T-helper 17 cell (primary cell): ENCODE measurements around the gene EPHA1. TPM values are rescaled to one million over a fixed set of nuclear protein-coding genes. Genes with fewer than 3 reads are reported as not detected.

Source experiments
- ATAC-seq: fragments of 150-1000 bp; cut with Tn5 transposase; 2 replicates; pipeline ENCODE4 v1.10.0; 2021; ENCODE audit warnings: mild to moderate bottlenecking, moderate library complexity
- DNase-seq, 3 donors: peaks; one replicate each; pipeline versions ENCODE4 v3.0.0 to v3.0.0-alpha.2; 2020 to 2021
- H3K9me3 ChIP-seq: one replicate; pipeline ENCODE4 v1.7.0; 2013; ENCODE audit warnings: low read length, mild to moderate bottlenecking; ENCODE audit not compliant: control insufficient read depth, poor library complexity, severe bottlenecking
- H3K27ac Mint-ChIP-seq: one replicate; pipeline ENCODE4 v1.8.0; 2022; ENCODE audit warnings: mild to moderate bottlenecking, moderate library complexity, mixed read lengths
- H3K27me3 Mint-ChIP-seq: one replicate; pipeline ENCODE4 v1.8.0; 2022; ENCODE audit warnings: mixed read lengths
- H3K36me3 Mint-ChIP-seq: one replicate; pipeline ENCODE4 v1.8.0; 2022; ENCODE audit warnings: low read depth, mixed read lengths
- H3K4me1 Mint-ChIP-seq: one replicate; pipeline ENCODE4 v1.8.0; 2022; ENCODE audit warnings: mild to moderate bottlenecking, mixed read lengths
- H3K4me3 Mint-ChIP-seq: one replicate; pipeline ENCODE4 v1.8.0; 2022; ENCODE audit warnings: mild to moderate bottlenecking, moderate library complexity, mixed read lengths
- total RNA-seq, 4 donors: library from RNA in 2 of 4; stranded (reverse) in 2 of 4; gene quantifications; one replicate each; pipeline ENCODE4 v1.2.3 and lab custom pipeline; 2022 to 2026

EPHA1 gene
- total RNA-seq, 2 donors from 2014 or later = 9.4 to 19.7 TPM

DNA sequence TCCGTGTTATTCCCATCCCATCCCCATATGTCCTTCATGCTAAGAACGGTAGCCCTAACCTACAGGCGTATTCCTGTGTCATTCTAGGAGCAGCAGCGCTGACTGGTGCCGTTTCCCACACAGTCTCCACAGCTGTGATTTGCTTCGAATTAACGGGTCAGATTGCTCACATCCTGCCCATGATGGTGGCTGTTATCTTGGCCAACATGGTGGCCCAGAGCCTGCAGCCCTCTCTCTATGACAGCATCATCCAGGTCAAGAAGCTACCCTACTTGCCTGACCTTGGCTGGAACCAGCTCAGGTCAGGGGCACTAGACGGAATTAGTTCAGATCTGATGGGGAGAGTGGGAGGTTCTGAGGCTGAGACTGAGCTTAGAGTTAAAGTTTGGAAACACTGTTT lies 66.8 kb downstream of the EPHA1 start:
- Mint-ChIP-seq H3K4me1 (peaks cover 9% of the 10 kb centered on the region), H3K27me3 (peaks cover 25% of the 10 kb centered on the region), H3K4me3 (no peak overlapping the region), H3K36me3 (peaks cover 4% of the 10 kb centered on the region), H3K27ac (no peak overlapping the region)
- ATAC-seq = no peak
- DNase-seq = no peak
- no peaks in the 10 kb centered on the region for H3K9me3 ChIP-seq

Other genes starting within 250 kb of the EPHA1 start
- gene TAS2R39, start 225.4 kb downstream of the EPHA1 start, total RNA-seq = not detected
- gene TAS2R40, start 186.8 kb downstream of the EPHA1 start, total RNA-seq = not detected
- 100 to 1,000 TPM; 428 to 433 TPM for gene GSTK1, start 145.4 kb downstream of the EPHA1 start, total RNA-seq
- under 1 TPM; 0.77 to 0.86 TPM for gene TMEM139, start 123.9 kb downstream of the EPHA1 start, total RNA-seq
- gene CASP2, start 120.5 kb downstream of the EPHA1 start, total RNA-seq = 10 to 100 TPM; 49.3 to 52.5 TPM
- not detected for gene CLCN1, start 92.7 kb downstream of the EPHA1 start, total RNA-seq
- under 1 TPM; 0.23 to 0.42 TPM for gene FAM131B, start 46.1 kb downstream of the EPHA1 start, total RNA-seq
- 100 to 1,000 TPM; 151 to 165 TPM for gene ZYX, start 27.5 kb downstream of the EPHA1 start, total RNA-seq
- under 1 TPM; 0.60 to 0.80 TPM for gene TAS2R60, start 34.6 kb upstream of the EPHA1 start, total RNA-seq
- gene TAS2R41, start 69.0 kb upstream of the EPHA1 start, total RNA-seq = under 1 TPM; 0.52 to 0.99 TPM
- under 1 TPM in 1 of 2 donors, not detected in 1; 0.73 TPM for gene CTAGE15, start 162.9 kb upstream of the EPHA1 start, total RNA-seq
- gene TCAF2, start 212.1 kb upstream of the EPHA1 start, total RNA-seq = 10 to 100 TPM; 23.8 to 27.1 TPM